Kidney (tissue), 14 donors: ENCODE results near the gene STK11. TPM values are rescaled to one million over a fixed set of nuclear protein-coding genes. Genes with fewer than 3 reads are reported as not detected.

Experiments used
- DNase-seq, 5 donors: peaks; one replicate each; pipeline ENCODE4 v3.0.0-alpha.2; 2013 to 2020
- FAIRE-seq: peaks from 2 replicates; lab custom pipeline; 2012; peaks lifted over from hg19 to GRCh38; lab: Jason Lieb, UNC
- H3K27ac ChIP-seq, 2 donors: one replicate each; pipeline ENCODE4 v1.7.0; 2013; ENCODE audit warnings: low read depth in 2 of 2, low read length in 2 of 2, inconsistent platforms in 1 of 2
- H3K27me3 ChIP-seq: one replicate; pipeline ENCODE4 v1.7.1; 2013; ENCODE audit warnings: low read length, inconsistent platforms; ENCODE audit not compliant: control insufficient read depth, insufficient read depth
- H3K36me3 ChIP-seq, 3 donors: one replicate each; pipeline versions ENCODE4 v1.7.0 to v1.7.1; 2013; ENCODE audit warnings: low read length in 3 of 3, control low read depth in 1 of 3, inconsistent platforms in 1 of 3; ENCODE audit not compliant: insufficient read depth in 3 of 3, control insufficient read depth in 2 of 3
- H3K4me1 ChIP-seq, 3 donors: one replicate each; pipeline versions ENCODE4 v1.7.0 to v1.7.1; 2013; ENCODE audit warnings: low read length in 3 of 3, inconsistent platforms in 1 of 3, low read depth in 1 of 3; ENCODE audit not compliant: control insufficient read depth in 2 of 3, insufficient read depth in 2 of 3
- H3K4me3 ChIP-seq, 3 donors: one replicate each; pipeline versions ENCODE4 v1.7.0 to v1.8.1; 2013; ENCODE audit warnings: low read length in 3 of 3, control low read depth in 1 of 3, inconsistent platforms in 1 of 3
- H3K9ac ChIP-seq, 3 donors: one replicate each; pipeline versions ENCODE4 v1.7.0 to v1.7.1; 2013; ENCODE audit warnings: low read length in 3 of 3, control low read depth in 1 of 3, inconsistent platforms in 1 of 3
- H3K9me3 ChIP-seq, 3 donors: one replicate each; pipeline versions ENCODE4 v1.7.0 to v1.7.1; 2013; ENCODE audit warnings: low read length in 3 of 3, control low read depth in 1 of 3, inconsistent platforms in 1 of 3; ENCODE audit not compliant: control insufficient read depth in 2 of 3, insufficient read depth in 1 of 3
- intact Hi-C: fragments of 100-400 bp; cut with DNase I; formaldehyde crosslinking; loops from one replicate; pipeline ENCODE4 v1.11.1; 2022
- polyA plus RNA-seq: library from polyadenylated mRNA; stranded (reverse); fragments of 350-450 nt; fragmentation: Illumina TruSeq; extraction: RNeasy Lipid Tissue Mini Kit (QIAGEN cat#74804); gene quantifications from one replicate; pipeline ENCODE4 v1.2.3, GENCODE V29; 2014; ENCODE audit warnings: low read depth, low replicate concordance; ENCODE audit not compliant: insufficient read depth
- total RNA-seq: library from RNA; stranded (reverse); fragmentation: NEBNext Ultra II Directional; extraction: Animal tissue kit (Norgen Biotek cat#: 25700); gene quantifications from one replicate; pipeline ENCODE4 v1.2.1, GENCODE V29; 2021
- TF ChIP-seq, protein P1 (sequence below): IDR thresholded peaks from 3 replicates; pipeline ENCODE4 v1.5.1; 2012; ENCODE audit warnings: mild to moderate bottlenecking, moderate library complexity, borderline replicate concordance; ENCODE audit not compliant: insufficient read depth; ENCODE audit errors: extremely low read depth
- donor health status: control.
- donor health status: control.
- donor health status: control.
- donor health status: control.
- donor health status: control.
- donor health status: DM: yes; HTN: yes; CAD: no.
- donor health status: Normal renal cell carcinoma (clear cell type).

The STK11 gene
- total and polyA plus RNA-seq, 2 donors from 2014 or later, result 40.7 to 57.7 TPM

DNA sequence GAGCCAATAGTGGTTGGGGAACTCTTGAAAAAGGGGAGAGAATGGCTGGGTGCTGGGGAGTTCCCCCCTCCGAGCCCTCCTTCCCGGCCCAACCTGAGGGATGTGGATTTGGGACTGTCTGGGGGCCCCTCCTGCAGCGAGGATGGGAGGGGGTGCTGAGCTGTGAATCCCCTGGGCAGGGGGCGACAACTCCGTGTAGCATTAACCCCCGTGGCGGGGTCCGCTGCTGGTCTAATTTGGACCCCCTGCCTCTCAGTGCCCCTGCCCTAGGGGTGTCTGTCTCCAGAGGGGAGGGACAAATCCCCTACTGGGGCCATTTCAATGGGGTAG lies 52.5 kb downstream of the STK11 start:
- Histone ChIP-seq H3K4me3 (no peak overlapping the region), H3K9ac (no peak overlapping the region), H3K27ac (peak overlapping the region; percentile 49 to 77), H3K27me3 (no peaks in the 10 kb centered on the region), H3K9me3 (no peaks in the 10 kb centered on the region), H3K4me1 (peaks cover 0 to 75% (median 40%) of the 10 kb centered on the region in 3 donors), H3K36me3 (peaks cover 5 to 30% (median 17%) of the 10 kb centered on the region in 3 donors)
- TF ChIP-seq, protein P1, sequence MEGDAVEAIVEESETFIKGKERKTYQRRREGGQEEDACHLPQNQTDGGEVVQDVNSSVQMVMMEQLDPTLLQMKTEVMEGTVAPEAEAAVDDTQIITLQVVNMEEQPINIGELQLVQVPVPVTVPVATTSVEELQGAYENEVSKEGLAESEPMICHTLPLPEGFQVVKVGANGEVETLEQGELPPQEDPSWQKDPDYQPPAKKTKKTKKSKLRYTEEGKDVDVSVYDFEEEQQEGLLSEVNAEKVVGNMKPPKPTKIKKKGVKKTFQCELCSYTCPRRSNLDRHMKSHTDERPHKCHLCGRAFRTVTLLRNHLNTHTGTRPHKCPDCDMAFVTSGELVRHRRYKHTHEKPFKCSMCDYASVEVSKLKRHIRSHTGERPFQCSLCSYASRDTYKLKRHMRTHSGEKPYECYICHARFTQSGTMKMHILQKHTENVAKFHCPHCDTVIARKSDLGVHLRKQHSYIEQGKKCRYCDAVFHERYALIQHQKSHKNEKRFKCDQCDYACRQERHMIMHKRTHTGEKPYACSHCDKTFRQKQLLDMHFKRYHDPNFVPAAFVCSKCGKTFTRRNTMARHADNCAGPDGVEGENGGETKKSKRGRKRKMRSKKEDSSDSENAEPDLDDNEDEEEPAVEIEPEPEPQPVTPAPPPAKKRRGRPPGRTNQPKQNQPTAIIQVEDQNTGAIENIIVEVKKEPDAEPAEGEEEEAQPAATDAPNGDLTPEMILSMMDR, result no peak
- intact Hi-C loops, result no loop called here
- FAIRE-seq (no peak), DNase-seq (no peak)

- Histone ChIP-seq H3K27me3 (no peaks in the 10 kb centered on the region), H3K4me3 (peak overlapping the region in 1 of 3 donors; percentile 29), H3K9ac (peak overlapping the region in 1 of 3 donors; percentile 81), H3K27ac (peak overlapping the region; percentile 93 to 98), H3K36me3 (peaks cover 5 to 30% (median 17%) of the 10 kb centered on the region in 3 donors), H3K9me3 (no peaks in the 10 kb centered on the region), H3K4me1 (peaks cover 0 to 73% (median 35%) of the 10 kb centered on the region in 3 donors)
- DNase-seq (no peak), FAIRE-seq (no peak)
- TF ChIP-seq, protein P1, result no peak
- intact Hi-C loops, result no loop called here
Measured at GRCh38 chr19:1258707-1259205, 53.2 kb downstream of the STK11 start.

DNA sequence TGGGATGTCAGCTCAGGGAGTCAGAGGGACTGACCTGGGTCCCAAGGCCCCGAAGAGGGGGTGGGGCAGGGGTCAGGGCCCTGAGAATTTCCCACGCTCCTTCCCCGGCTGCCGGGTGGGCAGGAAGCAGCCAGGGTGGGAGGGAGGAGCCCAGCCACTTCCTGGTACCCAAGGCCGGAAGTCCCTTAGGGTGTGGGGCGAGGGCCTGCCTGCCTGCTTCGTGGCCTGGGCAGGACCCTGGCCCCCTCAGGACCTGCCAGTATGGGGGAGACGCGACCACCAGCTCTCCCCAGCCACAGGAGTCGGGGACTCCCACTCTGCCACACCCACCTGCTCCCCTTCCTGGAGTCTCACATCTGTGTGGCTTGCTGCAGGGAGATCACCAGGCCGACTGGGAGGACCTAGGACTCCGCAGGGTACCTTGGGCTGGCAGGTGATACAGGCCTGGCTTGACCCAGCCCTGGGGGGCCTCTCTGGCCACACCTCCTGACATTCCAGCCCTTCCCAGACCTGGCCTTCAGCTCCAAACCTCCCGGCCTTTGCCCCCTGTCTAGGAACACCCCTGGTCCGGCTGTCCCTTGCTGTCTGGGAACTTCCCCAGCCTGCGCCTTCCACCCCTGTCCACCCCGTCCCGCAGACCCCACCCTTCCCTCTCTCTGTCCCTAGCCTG lies 53.8 kb downstream of the STK11 start:
- Histone ChIP-seq H3K9me3 (no peaks in the 10 kb centered on the region), H3K27me3 (no peaks in the 10 kb centered on the region), H3K9ac (peak overlapping the region in 2 of 3 donors; percentile 26 to 81), H3K4me3 (peak overlapping the region in 1 of 3 donors; percentile 29), H3K27ac (peak overlapping the region; percentile 93 to 98), H3K36me3 (peaks cover 5 to 26% (median 17%) of the 10 kb centered on the region in 3 donors), H3K4me1 (peaks cover 0 to 67% (median 34%) of the 10 kb centered on the region in 3 donors)
- TF ChIP-seq, protein P1, result no peak
- FAIRE-seq, result no peak
- intact Hi-C loops, result no loop called here
- peak; percentile 58 to 95 (median 68) for DNase-seq
